Omental fat pad (tissue), 4 donors: ENCODE measurements around the gene NDUFS6. TPM values are rescaled to one million over a fixed set of nuclear protein-coding genes. Genes with fewer than 3 reads are reported as not detected.

Source experiments
- ATAC-seq: fragments of 150-250 bp; one replicate; pipeline ENCODE4 v1.9.1; 2016; ENCODE audit warnings: mild to moderate bottlenecking, moderate library complexity; ENCODE audit not compliant: low FRiP score
- DNase-seq: peaks from one replicate; pipeline ENCODE4 v3.0.0-alpha.2; 2019; ENCODE audit warnings: low spot score
- CTCF ChIP-seq, 3 donors: fragments of 450-650 bp; IDR thresholded peaks; one replicate each; pipeline ENCODE4 v1.5.1; 2016 to 2017; ENCODE audit warnings: antibody characterized with exemption in 3 of 3, mild to moderate bottlenecking in 3 of 3, moderate library complexity in 2 of 3
- total RNA-seq, 4 donors: library from RNA; depleted of rRNA; stranded (reverse); fragments of >200 nt; gene quantifications; one replicate each; pipeline ENCODE4 v1.1.0, GENCODE V29; 2016

The NDUFS6 gene
- total RNA-seq, 4 donors from 2014 or later, result 34.3 to 81.2 (median 44.2) TPM

GRCh38 chr5:1818784-1819183, 17.6 kb downstream of the NDUFS6 start:
- DNase-seq, result no peak
- no peak for ATAC-seq
- no peak for TF ChIP-seq CTCF (IDR thresholded peaks at IDR 0.05)

DNA sequence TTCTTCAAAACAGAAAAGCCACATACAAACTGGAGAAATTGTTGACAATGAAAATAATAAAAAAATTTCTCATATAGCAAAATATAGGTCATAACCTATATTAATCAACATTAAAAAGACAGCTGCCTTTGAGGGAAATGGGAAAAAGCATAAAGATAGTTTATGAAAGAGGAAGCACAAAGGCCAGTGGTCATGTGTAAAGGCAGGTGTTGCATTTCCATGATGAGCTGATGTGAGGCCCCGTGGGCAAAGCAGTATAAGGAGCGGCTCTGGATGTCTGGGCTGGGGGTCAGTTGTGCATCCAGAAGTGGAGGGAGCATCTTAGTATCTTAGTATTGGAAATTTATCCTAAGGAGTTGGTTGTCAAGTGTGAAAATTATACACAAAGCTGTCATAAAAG, 18.3 kb downstream of the NDUFS6 start:
- no peak for ATAC-seq
- no peak for TF ChIP-seq CTCF (IDR thresholded peaks at IDR 0.05)
- DNase-seq, result no peak

GRCh38 chr5:1820381-1820780, 19.2 kb downstream of the NDUFS6 start:
- DNase-seq (no peak), ATAC-seq (no peak)
- TF ChIP-seq CTCF (IDR thresholded peaks at IDR 0.05), result no peak

- no peak for TF ChIP-seq CTCF (IDR thresholded peaks at IDR 0.05)
- ATAC-seq (no peak), DNase-seq (no peak)
Measured at GRCh38 chr5:1820926-1821325, 19.7 kb downstream of the NDUFS6 start.

GRCh38 chr5:1821862-1822261, 20.7 kb downstream of the NDUFS6 start:
- ATAC-seq, result no peak
- no peak for DNase-seq
- TF ChIP-seq CTCF (IDR thresholded peaks at IDR 0.05), result no peak

DNA sequence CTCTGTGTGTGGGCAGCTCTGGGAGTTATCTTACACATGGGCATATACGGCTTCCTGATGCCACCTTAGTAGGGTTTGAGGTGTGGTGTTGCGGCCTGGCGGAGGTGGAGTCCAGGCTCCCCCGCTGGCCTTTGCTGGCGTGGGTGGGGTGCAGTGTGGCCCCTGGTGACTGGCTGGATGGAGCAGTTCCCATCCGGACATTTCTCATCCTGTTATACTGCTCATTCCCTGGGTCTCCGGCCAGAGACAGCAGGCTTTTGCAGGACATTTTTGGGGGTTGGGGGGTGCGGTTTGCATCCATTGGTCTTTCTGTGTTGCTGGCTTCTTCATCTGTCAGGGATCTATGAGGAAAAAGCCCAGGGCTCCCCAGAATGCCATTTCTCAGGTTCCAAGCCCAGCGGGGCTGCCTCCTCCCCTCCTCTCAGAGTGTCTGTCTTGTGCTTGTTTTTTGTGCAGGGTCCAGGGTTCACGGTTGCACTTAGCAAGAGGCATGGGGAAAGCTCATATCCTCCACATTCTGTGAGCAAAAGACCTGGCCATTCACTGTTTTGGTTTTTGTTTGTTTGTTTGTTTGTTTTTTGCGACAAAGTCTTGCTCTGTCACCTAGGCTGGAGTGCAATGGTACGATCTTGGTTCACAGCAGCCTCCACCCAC, 22.3 kb downstream of the NDUFS6 start:
- ATAC-seq (no peak), DNase-seq (no peak)
- no peak for TF ChIP-seq CTCF (IDR thresholded peaks at IDR 0.05)

- DNase-seq (no peak), ATAC-seq (no peak)
- no peak for TF ChIP-seq CTCF (IDR thresholded peaks at IDR 0.05)
Measured at GRCh38 chr5:1824109-1824821, 23.1 kb downstream of the NDUFS6 start.
